Activated naive CD8-positive, alpha-beta T cell treated with anti-CD3 and anti-CD28 coated beads, Interleukin-2, amount 50 U/mL, for 24 hours (primary cell): ENCODE results near the gene CHCHD4.

Experiments
- ATAC-seq: fragments of 150-1000 bp; cut with Tn5 transposase; one replicate; pipeline ENCODE4 v1.10.0; 2021
- DNase-seq: peaks from one replicate; pipeline ENCODE4 v3.0.0; 2021
- H3K27ac Mint-ChIP-seq: one replicate; pipeline ENCODE4 v1.8.0; 2021; ENCODE audit warnings: mild to moderate bottlenecking, mixed read lengths
- H3K27me3 Mint-ChIP-seq: one replicate; pipeline ENCODE4 v1.8.0; 2021; ENCODE audit warnings: mixed read lengths
- H3K36me3 Mint-ChIP-seq: one replicate; pipeline ENCODE4 v1.8.0; 2021; ENCODE audit warnings: low read depth, mixed read lengths
- H3K4me1 Mint-ChIP-seq: one replicate; pipeline ENCODE4 v1.8.0; 2021; ENCODE audit warnings: mixed read lengths
- H3K4me3 Mint-ChIP-seq: one replicate; pipeline ENCODE4 v1.8.0; 2021; ENCODE audit warnings: mild to moderate bottlenecking, moderate library complexity, mixed read lengths
- H3K9me3 Mint-ChIP-seq: one replicate; pipeline ENCODE4 v1.8.0; 2021; ENCODE audit warnings: mixed read lengths

CHCHD4 gene

GRCh38 chr3:14124615-14125192 is at the start of gene CHCHD4, which contains the start of gene TMEM43:
TSS of gene CHCHD4 (minus strand) at chr3:14124870. CDS start at chr3:14124676, 194 bp downstream.
TSS of gene TMEM43 (plus strand) at chr3:14125052. CDS start at chr3:14125194, 142 bp downstream.
- Mint-ChIP-seq H3K27me3 (no peaks in the 10 kb centered on the region), H3K4me3 (peak within 1 kb of the TSS; percentile 94), H3K9me3 (no peaks in the 10 kb centered on the region), H3K4me1 (peaks cover 63% of the 10 kb centered on the region), H3K36me3 (peaks cover 55% of the 10 kb centered on the region), H3K27ac (peak within 1 kb of the TSS; percentile 93)
- peak; percentile 98 for DNase-seq
- peak; percentile 89 for ATAC-seq

- ATAC-seq, result no peak
- Mint-ChIP-seq H3K27ac (no peak overlapping the region), H3K4me3 (no peak overlapping the region), H3K36me3 (peaks cover 45% of the 10 kb centered on the region), H3K4me1 (peaks cover 51% of the 10 kb centered on the region), H3K27me3 (no peaks in the 10 kb centered on the region), H3K9me3 (no peaks in the 10 kb centered on the region)
- DNase-seq, result no peak
These were observed 47.8 kb upstream of the CHCHD4 start for GRCh38 chr3:14172496-14172895.

- Mint-ChIP-seq H3K36me3 (peaks cover 55% of the 10 kb centered on the region), H3K4me3 (no peak overlapping the region), H3K9me3 (no peaks in the 10 kb centered on the region), H3K27ac (peak overlapping the region; percentile 46), H3K27me3 (no peaks in the 10 kb centered on the region), H3K4me1 (peaks cover 34% of the 10 kb centered on the region)
- DNase-seq (no peak), ATAC-seq (no peak)
These were observed 46.0 kb upstream of the CHCHD4 start for GRCh38 chr3:14170531-14171159.

- Mint-ChIP-seq H3K36me3 (peaks cover 58% of the 10 kb centered on the region), H3K9me3 (no peaks in the 10 kb centered on the region), H3K4me3 (no peak overlapping the region), H3K4me1 (peaks cover 26% of the 10 kb centered on the region), H3K27ac (no peak overlapping the region), H3K27me3 (no peaks in the 10 kb centered on the region)
- DNase-seq (no peak), ATAC-seq (no peak)
These were observed 45.2 kb upstream of the CHCHD4 start for GRCh38 chr3:14169871-14170270.

- DNase-seq, result no peak
- Mint-ChIP-seq H3K9me3 (no peaks in the 10 kb centered on the region), H3K4me1 (peaks cover 23% of the 10 kb centered on the region), H3K36me3 (peaks cover 62% of the 10 kb centered on the region), H3K27me3 (no peaks in the 10 kb centered on the region), H3K4me3 (no peak overlapping the region), H3K27ac (no peak overlapping the region)
- ATAC-seq, result no peak
These were observed 44.8 kb upstream of the CHCHD4 start for GRCh38 chr3:14169435-14169834.

- Mint-ChIP-seq H3K27ac (no peak overlapping the region), H3K4me1 (peaks cover 13% of the 10 kb centered on the region), H3K4me3 (no peak overlapping the region), H3K36me3 (peaks cover 74% of the 10 kb centered on the region), H3K27me3 (no peaks in the 10 kb centered on the region), H3K9me3 (peaks cover 16% of the 10 kb centered on the region)
- no peak for ATAC-seq
- no peak for DNase-seq
These were observed 42.4 kb upstream of the CHCHD4 start for GRCh38 chr3:14166877-14167603.

- Mint-ChIP-seq H3K27ac (no peak overlapping the region), H3K27me3 (no peaks in the 10 kb centered on the region), H3K36me3 (peaks cover 79% of the 10 kb centered on the region), H3K4me1 (peaks cover 1% of the 10 kb centered on the region), H3K9me3 (peaks cover 22% of the 10 kb centered on the region), H3K4me3 (no peak overlapping the region)
- ATAC-seq (no peak), DNase-seq (no peak)
These were observed 37.5 kb upstream of the CHCHD4 start for GRCh38 chr3:14162178-14162577.

- peaks cover 77% of the 10 kb centered on the region for H3K36me3 Mint-ChIP-seq
- ATAC-seq (no peak), DNase-seq (no peak)
- peaks cover 5% of the 10 kb centered on the region for H3K4me1 Mint-ChIP-seq
- no peak overlapping the region for H3K4me3 Mint-ChIP-seq
- H3K27me3 Mint-ChIP-seq, result no peaks in the 10 kb centered on the region
- H3K9me3 Mint-ChIP-seq, result peaks cover 22% of the 10 kb centered on the region
- H3K27ac Mint-ChIP-seq, result no peak overlapping the region
These were observed 36.6 kb upstream of the CHCHD4 start for GRCh38 chr3:14161282-14161681.

GRCh38 chr3:14159426-14159825 is 34.8 kb upstream of the CHCHD4 start:
- no peak for ATAC-seq

GRCh38 chr3:14158370-14158769 is 33.7 kb upstream of the CHCHD4 start:
- Mint-ChIP-seq H3K4me3 (no peak overlapping the region), H3K36me3 (peaks cover 70% of the 10 kb centered on the region), H3K9me3 (peaks cover 19% of the 10 kb centered on the region), H3K27ac (no peak overlapping the region), H3K27me3 (no peaks in the 10 kb centered on the region), H3K4me1 (peaks cover 9% of the 10 kb centered on the region)
- DNase-seq (no peak), ATAC-seq (no peak)

More at GRCh38 chr3:14159426-14159825, 34.8 kb upstream of the CHCHD4 start:
- peaks cover 9% of the 10 kb centered on the region for H3K4me1 Mint-ChIP-seq
- DNase-seq, result no peak
- no peaks in the 10 kb centered on the region for H3K27me3 Mint-ChIP-seq
- no peak overlapping the region for H3K4me3 Mint-ChIP-seq
- no peak overlapping the region for H3K27ac Mint-ChIP-seq
- peaks cover 77% of the 10 kb centered on the region for H3K36me3 Mint-ChIP-seq
- H3K9me3 Mint-ChIP-seq, result peaks cover 22% of the 10 kb centered on the region

- DNase-seq (no peak), ATAC-seq (no peak)
- Mint-ChIP-seq H3K27me3 (no peaks in the 10 kb centered on the region), H3K9me3 (peaks cover 15% of the 10 kb centered on the region), H3K4me1 (peaks cover 9% of the 10 kb centered on the region), H3K27ac (no peak overlapping the region), H3K36me3 (peaks cover 67% of the 10 kb centered on the region), H3K4me3 (no peak overlapping the region)
These were observed 33.3 kb upstream of the CHCHD4 start for GRCh38 chr3:14157951-14158350.

- Mint-ChIP-seq H3K9me3 (peaks cover 6% of the 10 kb centered on the region), H3K36me3 (peaks cover 57% of the 10 kb centered on the region), H3K27ac (no peak overlapping the region), H3K4me3 (no peak overlapping the region), H3K4me1 (peaks cover 9% of the 10 kb centered on the region), H3K27me3 (no peaks in the 10 kb centered on the region)
- ATAC-seq, result no peak
- no peak for DNase-seq
These were observed 32.3 kb upstream of the CHCHD4 start for GRCh38 chr3:14156843-14157561.

GRCh38 chr3:14156201-14156600 is 31.5 kb upstream of the CHCHD4 start:
- no peaks in the 10 kb centered on the region for H3K9me3 Mint-ChIP-seq
- H3K36me3 Mint-ChIP-seq, result peaks cover 49% of the 10 kb centered on the region
- no peak overlapping the region for H3K27ac Mint-ChIP-seq
- no peak for DNase-seq
- no peak for ATAC-seq
- no peak overlapping the region for H3K4me3 Mint-ChIP-seq
- H3K4me1 Mint-ChIP-seq, result peaks cover 9% of the 10 kb centered on the region
- no peaks in the 10 kb centered on the region for H3K27me3 Mint-ChIP-seq

GRCh38 chr3:14154895-14155440 is 30.3 kb upstream of the CHCHD4 start:
- H3K27me3 Mint-ChIP-seq, result no peaks in the 10 kb centered on the region
- no peak for ATAC-seq
- no peak overlapping the region for H3K27ac Mint-ChIP-seq

More at GRCh38 chr3:14154895-14155440, 30.3 kb upstream of the CHCHD4 start:
- no peak for DNase-seq
- Mint-ChIP-seq H3K9me3 (no peaks in the 10 kb centered on the region), H3K4me1 (peaks cover 9% of the 10 kb centered on the region), H3K4me3 (no peak overlapping the region), H3K36me3 (peaks cover 37% of the 10 kb centered on the region)
